Liver (tissue), 9 donors: Measurements from ENCODE around the gene P4HA1. TPM values are rescaled to one million over a fixed set of nuclear protein-coding genes. Genes with fewer than 3 reads are reported as not detected.

ENCODE experiments used
- DNase-seq: peaks from one replicate; pipeline ENCODE4 v3.0.0-alpha.2; 2017; ENCODE audit warnings: low spot score
- H3K27ac ChIP-seq, 2 donors: one replicate each; pipeline ENCODE4 v1.7.0; 2013; ENCODE audit warnings: inconsistent platforms in 2 of 2, low read length in 2 of 2, control low read depth in 1 of 2, low read depth in 1 of 2, mild to moderate bottlenecking in 1 of 2
- H3K27me3 ChIP-seq, 4 donors: one replicate each; pipeline versions ENCODE4 v1.6.1 to v1.7.0; 2013; ENCODE audit warnings: low read length in 3 of 4, inconsistent platforms in 1 of 4, mild to moderate bottlenecking in 1 of 4, moderate library complexity in 1 of 4; ENCODE audit not compliant: control insufficient read depth in 4 of 4, insufficient read depth in 4 of 4
- H3K36me3 ChIP-seq, 4 donors: one replicate each; pipeline versions ENCODE4 v1.6.1 to v1.7.0; 2013; ENCODE audit warnings: low read length in 3 of 4, mild to moderate bottlenecking in 3 of 4, low read depth in 1 of 4, moderate library complexity in 1 of 4; ENCODE audit not compliant: control insufficient read depth in 4 of 4, insufficient read depth in 3 of 4
- H3K4me1 ChIP-seq, 4 donors: one replicate each; pipeline versions ENCODE4 v1.6.1 to v1.7.0; 2013; ENCODE audit warnings: low read length in 3 of 4, mild to moderate bottlenecking in 3 of 4, moderate library complexity in 1 of 4; ENCODE audit not compliant: control insufficient read depth in 4 of 4, insufficient read depth in 4 of 4
- H3K4me3 ChIP-seq, 3 donors: one replicate each; pipeline versions ENCODE4 v1.6.1 to v1.7.0; 2013; ENCODE audit warnings: low read length in 3 of 3, control low read depth in 1 of 3, low read depth in 1 of 3, mild to moderate bottlenecking in 1 of 3
- H3K9ac ChIP-seq, 2 donors: one replicate each; pipeline ENCODE4 v1.7.0; 2013; ENCODE audit warnings: low read length in 2 of 2, mild to moderate bottlenecking in 2 of 2, moderate library complexity in 2 of 2, control low read depth in 1 of 2, low read depth in 1 of 2
- H3K9me3 ChIP-seq, 4 donors: one replicate each; pipeline versions ENCODE4 v1.6.1 to v1.7.0; 2013; ENCODE audit warnings: low read length in 3 of 4; ENCODE audit not compliant: control insufficient read depth in 4 of 4
- FOXA1 ChIP-seq: IDR thresholded peaks from 2 replicates; pipeline ENCODE4 v1.6.1; 2016; ENCODE audit warnings: antibody characterized with exemption
- FOXA2 ChIP-seq: IDR thresholded peaks from 2 replicates; pipeline ENCODE4 v1.6.1; 2016; ENCODE audit warnings: antibody characterized with exemption
- GABPA ChIP-seq, 2 donors: IDR thresholded peaks in 1 of 2; conservative IDR thresholded peaks in 1 of 2; 2 replicates each; pipeline ENCODE4 v1.6.1; 2016; ENCODE audit warnings: antibody characterized with exemption in 2 of 2, mild to moderate bottlenecking in 1 of 2, moderate library complexity in 1 of 2
- HNF4A ChIP-seq, 2 donors: conservative IDR thresholded peaks; 2 replicates each; pipeline ENCODE4 v1.6.1; 2016; ENCODE audit warnings: antibody characterized with exemption in 2 of 2, mild to moderate bottlenecking in 2 of 2
- HNF4G ChIP-seq: IDR thresholded peaks from 2 replicates; pipeline ENCODE4 v1.6.1; 2016; ENCODE audit warnings: antibody characterized with exemption
- JUND ChIP-seq, 2 donors: IDR thresholded peaks; 2 replicates each; pipeline ENCODE4 v1.6.1; 2016; ENCODE audit warnings: antibody characterized with exemption in 2 of 2
- NR2F2 ChIP-seq: IDR thresholded peaks from 2 replicates; pipeline ENCODE4 v1.6.1; 2016; ENCODE audit warnings: antibody characterized with exemption
- RAD21 ChIP-seq, 2 donors: IDR thresholded peaks; 2 replicates each; pipeline ENCODE4 v1.6.1; 2016; ENCODE audit warnings: antibody characterized with exemption in 2 of 2, mild to moderate bottlenecking in 2 of 2
- RXRA ChIP-seq, 2 donors: IDR thresholded peaks; 2 replicates each; pipeline ENCODE4 v1.6.1; 2017 to 2018; ENCODE audit warnings: antibody characterized with exemption in 2 of 2, mild to moderate bottlenecking in 1 of 2
- YY1 ChIP-seq: IDR thresholded peaks from 2 replicates; pipeline ENCODE4 v1.6.1; 2016; ENCODE audit warnings: antibody characterized with exemption, mild to moderate bottlenecking
- WGBS: extraction: QIAGEN DNeasy Blood & Tissue Kit; methylation state at CpG from one replicate; pipeline ENCODE4 v1.1.7; 2013; 5-methylcytosine and 5-hydroxymethylcytosine counted together
- polyA plus RNA-seq, 2 donors: library from polyadenylated mRNA; stranded (reverse) in 1 of 2; unstranded in 1 of 2; fragments of 200-250 nt in 1 of 2; fragments of >200 nt in 1 of 2; fragmentation: Nextera tagmentation in 1 of 2; extraction: Ambion mirVana in 1 of 2; gene quantifications; one replicate each; pipeline versions ENCODE4 v1.2.1 to v1.2.3, GENCODE V29; 2013 to 2015
- total RNA-seq, 2 donors: library from RNA; depleted of rRNA; stranded (reverse); fragments of >200 nt; gene quantifications; one replicate each; pipeline ENCODE4 v1.2.3, GENCODE V29; 2014
- TF ChIP-seq, protein P1 (sequence below): IDR thresholded peaks from 2 replicates; pipeline ENCODE4 v1.6.1; 2016; ENCODE audit warnings: antibody characterized with exemption
- TF ChIP-seq, protein P2 (sequence below): IDR thresholded peaks from 2 replicates; pipeline ENCODE4 v1.6.1; 2016; ENCODE audit warnings: antibody characterized with exemption
- TF ChIP-seq, protein P3 (sequence below): IDR thresholded peaks from 2 replicates; pipeline ENCODE4 v1.6.1; 2016; ENCODE audit warnings: antibody characterized with exemption, mild to moderate bottlenecking
- TF ChIP-seq, protein P4 (sequence below): IDR thresholded peaks from 2 replicates; pipeline ENCODE4 v1.6.1; 2016; ENCODE audit warnings: antibody characterized with exemption
- donor health status: healthy.
- donor health status: healthy.
- donor health status: healthy.
- donor health status: healthy.
- donor health status: healthy.

The P4HA1 gene
- total and polyA plus RNA-seq, 4 donors, result 6.1 to 63.7 (median 23.7) TPM

DNA sequence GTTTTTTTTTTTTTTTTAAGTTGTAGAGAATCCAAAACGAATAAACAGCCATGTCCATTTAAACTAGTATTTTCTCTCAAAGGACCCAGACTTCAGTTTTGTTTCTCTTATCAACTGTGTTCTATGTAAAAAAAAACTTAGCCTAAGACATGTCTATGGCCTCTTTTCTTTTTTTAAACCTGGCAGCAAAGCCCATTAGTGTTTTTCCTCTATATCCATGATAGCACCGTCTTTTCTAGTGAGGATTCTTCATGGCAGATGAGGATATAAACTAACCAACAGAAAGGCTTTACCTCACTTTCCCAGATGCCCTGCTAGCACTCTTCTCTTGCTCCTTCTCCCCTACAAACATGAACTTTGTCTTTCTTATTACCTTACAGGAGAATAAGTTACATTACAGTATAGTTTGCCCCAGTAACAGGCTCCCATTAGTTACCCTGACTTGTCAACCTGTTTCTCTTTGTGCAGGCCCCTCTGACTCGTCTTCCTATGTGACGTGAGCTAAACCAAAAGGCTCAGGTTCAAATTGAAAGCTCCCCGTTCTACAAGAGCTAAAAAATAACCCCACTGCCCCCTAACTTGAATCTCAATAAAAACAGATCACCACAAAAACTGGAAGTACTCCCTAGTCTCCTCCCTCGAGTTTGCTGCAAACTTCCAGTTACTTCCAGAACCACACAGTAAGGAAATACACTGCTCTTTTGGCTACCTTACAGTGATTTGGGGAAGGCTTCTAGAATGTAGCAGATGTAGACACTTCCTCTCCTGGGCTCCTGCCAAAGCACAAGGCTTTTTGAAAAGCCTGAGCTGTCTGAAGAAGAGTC lies 20.1 kb downstream of the P4HA1 start:
- 63% methylated on average over 6 of the region's 6 CpGs for WGBS
- Histone ChIP-seq H3K36me3 (peaks cover 2 to 19% (median 16%) of the 10 kb centered on the region in 4 donors), H3K4me3 (no peak overlapping the region), H3K27me3 (no peaks in the 10 kb centered on the region), H3K9ac (peak overlapping the region in 1 of 2 donors; percentile 67), H3K27ac (peak overlapping the region; percentile 19 to 79), H3K4me1 (peaks cover 0 to 1% (median 0%) of the 10 kb centered on the region in 4 donors), H3K9me3 (no peaks in the 10 kb centered on the region)
- TF ChIP-seq FOXA1 (no peak), YY1 (peak; percentile 33)
- TF ChIP-seq, protein P1, sequence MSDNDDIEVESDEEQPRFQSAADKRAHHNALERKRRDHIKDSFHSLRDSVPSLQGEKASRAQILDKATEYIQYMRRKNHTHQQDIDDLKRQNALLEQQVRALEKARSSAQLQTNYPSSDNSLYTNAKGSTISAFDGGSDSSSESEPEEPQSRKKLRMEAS, result peak; percentile 31
- DNase-seq, result no peak

DNA sequence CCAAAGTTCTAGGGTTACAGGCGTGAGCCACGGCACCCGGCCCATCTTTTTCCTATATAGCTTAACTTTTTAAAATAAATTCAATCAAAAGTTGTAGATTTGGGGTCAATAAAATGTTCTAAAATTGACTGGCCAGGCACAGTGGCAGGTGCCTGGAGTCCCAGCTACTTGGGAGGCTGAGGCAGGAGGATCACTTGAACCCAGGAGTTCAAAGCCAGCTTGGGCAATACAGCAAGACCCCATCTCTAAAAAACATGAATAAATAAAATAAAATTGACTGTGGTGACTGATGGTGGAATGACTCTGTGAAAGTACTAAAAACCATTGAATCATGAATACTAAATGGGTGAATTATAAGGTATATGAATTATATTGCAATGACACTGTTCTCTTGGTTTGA lies 20.8 kb downstream of the P4HA1 start:
- no peak for DNase-seq
- TF ChIP-seq, protein P1, result no peak
- TF ChIP-seq, protein P2, sequence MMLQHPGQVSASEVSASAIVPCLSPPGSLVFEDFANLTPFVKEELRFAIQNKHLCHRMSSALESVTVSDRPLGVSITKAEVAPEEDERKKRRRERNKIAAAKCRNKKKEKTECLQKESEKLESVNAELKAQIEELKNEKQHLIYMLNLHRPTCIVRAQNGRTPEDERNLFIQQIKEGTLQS, result no peak
- TF ChIP-seq, protein P3, sequence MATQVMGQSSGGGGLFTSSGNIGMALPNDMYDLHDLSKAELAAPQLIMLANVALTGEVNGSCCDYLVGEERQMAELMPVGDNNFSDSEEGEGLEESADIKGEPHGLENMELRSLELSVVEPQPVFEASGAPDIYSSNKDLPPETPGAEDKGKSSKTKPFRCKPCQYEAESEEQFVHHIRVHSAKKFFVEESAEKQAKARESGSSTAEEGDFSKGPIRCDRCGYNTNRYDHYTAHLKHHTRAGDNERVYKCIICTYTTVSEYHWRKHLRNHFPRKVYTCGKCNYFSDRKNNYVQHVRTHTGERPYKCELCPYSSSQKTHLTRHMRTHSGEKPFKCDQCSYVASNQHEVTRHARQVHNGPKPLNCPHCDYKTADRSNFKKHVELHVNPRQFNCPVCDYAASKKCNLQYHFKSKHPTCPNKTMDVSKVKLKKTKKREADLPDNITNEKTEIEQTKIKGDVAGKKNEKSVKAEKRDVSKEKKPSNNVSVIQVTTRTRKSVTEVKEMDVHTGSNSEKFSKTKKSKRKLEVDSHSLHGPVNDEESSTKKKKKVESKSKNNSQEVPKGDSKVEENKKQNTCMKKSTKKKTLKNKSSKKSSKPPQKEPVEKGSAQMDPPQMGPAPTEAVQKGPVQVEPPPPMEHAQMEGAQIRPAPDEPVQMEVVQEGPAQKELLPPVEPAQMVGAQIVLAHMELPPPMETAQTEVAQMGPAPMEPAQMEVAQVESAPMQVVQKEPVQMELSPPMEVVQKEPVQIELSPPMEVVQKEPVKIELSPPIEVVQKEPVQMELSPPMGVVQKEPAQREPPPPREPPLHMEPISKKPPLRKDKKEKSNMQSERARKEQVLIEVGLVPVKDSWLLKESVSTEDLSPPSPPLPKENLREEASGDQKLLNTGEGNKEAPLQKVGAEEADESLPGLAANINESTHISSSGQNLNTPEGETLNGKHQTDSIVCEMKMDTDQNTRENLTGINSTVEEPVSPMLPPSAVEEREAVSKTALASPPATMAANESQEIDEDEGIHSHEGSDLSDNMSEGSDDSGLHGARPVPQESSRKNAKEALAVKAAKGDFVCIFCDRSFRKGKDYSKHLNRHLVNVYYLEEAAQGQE, result no peak
- TF ChIP-seq, protein P4, sequence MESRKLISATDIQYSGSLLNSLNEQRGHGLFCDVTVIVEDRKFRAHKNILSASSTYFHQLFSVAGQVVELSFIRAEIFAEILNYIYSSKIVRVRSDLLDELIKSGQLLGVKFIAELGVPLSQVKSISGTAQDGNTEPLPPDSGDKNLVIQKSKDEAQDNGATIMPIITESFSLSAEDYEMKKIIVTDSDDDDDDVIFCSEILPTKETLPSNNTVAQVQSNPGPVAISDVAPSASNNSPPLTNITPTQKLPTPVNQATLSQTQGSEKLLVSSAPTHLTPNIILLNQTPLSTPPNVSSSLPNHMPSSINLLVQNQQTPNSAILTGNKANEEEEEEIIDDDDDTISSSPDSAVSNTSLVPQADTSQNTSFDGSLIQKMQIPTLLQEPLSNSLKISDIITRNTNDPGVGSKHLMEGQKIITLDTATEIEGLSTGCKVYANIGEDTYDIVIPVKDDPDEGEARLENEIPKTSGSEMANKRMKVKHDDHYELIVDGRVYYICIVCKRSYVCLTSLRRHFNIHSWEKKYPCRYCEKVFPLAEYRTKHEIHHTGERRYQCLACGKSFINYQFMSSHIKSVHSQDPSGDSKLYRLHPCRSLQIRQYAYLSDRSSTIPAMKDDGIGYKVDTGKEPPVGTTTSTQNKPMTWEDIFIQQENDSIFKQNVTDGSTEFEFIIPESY, result no peak
- no peak for TF ChIP-seq YY1
- no peak for TF ChIP-seq RXRA (IDR thresholded peaks at IDR 0.05)
- peaks cover 0 to 1% (median 0%) of the 10 kb centered on the region in 4 donors for H3K4me1 ChIP-seq
- no peak overlapping the region for H3K9ac ChIP-seq
- no peak overlapping the region for H3K27ac ChIP-seq
- no peaks in the 10 kb centered on the region for H3K27me3 ChIP-seq
- H3K9me3 ChIP-seq, result no peaks in the 10 kb centered on the region
- peaks cover 3 to 21% (median 20%) of the 10 kb centered on the region in 4 donors for H3K36me3 ChIP-seq
- H3K4me3 ChIP-seq, result no peak overlapping the region
- 94% methylated on average over 3 of the region's 3 CpGs for WGBS

DNA sequence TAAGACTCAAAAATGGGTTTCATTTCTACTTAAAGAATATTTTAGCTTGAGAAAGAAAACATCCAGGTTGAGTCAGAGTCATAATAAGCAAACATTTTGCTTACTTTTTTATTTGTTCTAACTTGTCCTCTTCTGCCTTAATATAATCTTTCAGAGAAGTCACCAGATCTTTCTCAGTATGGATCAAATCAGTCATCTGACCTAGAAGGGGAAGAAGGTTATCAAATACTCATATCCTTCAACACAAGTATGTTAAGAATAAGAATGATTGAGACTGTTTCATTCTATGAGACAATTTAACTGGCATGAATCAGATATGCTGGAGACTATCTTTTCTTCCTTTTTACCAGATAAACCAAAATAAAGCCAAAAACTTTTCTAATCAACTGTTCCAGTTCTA lies 23.0 kb downstream of the P4HA1 start:
- no peak overlapping the region for H3K9ac ChIP-seq
- no peak for DNase-seq
- peaks cover 7 to 32% (median 27%) of the 10 kb centered on the region in 4 donors for H3K36me3 ChIP-seq
- H3K27ac ChIP-seq, result no peak overlapping the region
- H3K4me1 ChIP-seq, result no peaks in the 10 kb centered on the region
- H3K4me3 ChIP-seq, result no peak overlapping the region
- TF ChIP-seq JUND (IDR thresholded peaks at IDR 0.05), result no peak
- no peak for TF ChIP-seq YY1
- TF ChIP-seq RXRA (IDR thresholded peaks at IDR 0.05), result no peak
- TF ChIP-seq FOXA2, result no peak
- TF ChIP-seq HNF4A (conservative IDR thresholded peaks at IDR 0.05), result no peak
- TF ChIP-seq HNF4G, result no peak
- no peak for TF ChIP-seq RAD21 (IDR thresholded peaks at IDR 0.05)
- TF ChIP-seq, protein P4, result no peak
- no peak for TF ChIP-seq GABPA (IDR thresholded peaks at IDR 0.05 in 1 of 2, conservative IDR thresholded peaks at IDR 0.05 in 1 of 2)
- no peak for TF ChIP-seq NR2F2
- no peaks in the 10 kb centered on the region for H3K9me3 ChIP-seq
- no peaks in the 10 kb centered on the region for H3K27me3 ChIP-seq
